Activated T-cell treated with anti-CD3 and anti-CD28 coated beads, Interleukin-2, amount 50 U/mL, for 48 hours (primary cell): ENCODE results near the gene ARSG.
A peak's percentile ranks its signal among the peaks of the same experiment; 100 is the strongest.

Experiments used
- DNase-seq, 2 experiments: peaks; one replicate each; pipeline ENCODE4 v3.0.0-alpha.2; 2020

ARSG gene

DNA sequence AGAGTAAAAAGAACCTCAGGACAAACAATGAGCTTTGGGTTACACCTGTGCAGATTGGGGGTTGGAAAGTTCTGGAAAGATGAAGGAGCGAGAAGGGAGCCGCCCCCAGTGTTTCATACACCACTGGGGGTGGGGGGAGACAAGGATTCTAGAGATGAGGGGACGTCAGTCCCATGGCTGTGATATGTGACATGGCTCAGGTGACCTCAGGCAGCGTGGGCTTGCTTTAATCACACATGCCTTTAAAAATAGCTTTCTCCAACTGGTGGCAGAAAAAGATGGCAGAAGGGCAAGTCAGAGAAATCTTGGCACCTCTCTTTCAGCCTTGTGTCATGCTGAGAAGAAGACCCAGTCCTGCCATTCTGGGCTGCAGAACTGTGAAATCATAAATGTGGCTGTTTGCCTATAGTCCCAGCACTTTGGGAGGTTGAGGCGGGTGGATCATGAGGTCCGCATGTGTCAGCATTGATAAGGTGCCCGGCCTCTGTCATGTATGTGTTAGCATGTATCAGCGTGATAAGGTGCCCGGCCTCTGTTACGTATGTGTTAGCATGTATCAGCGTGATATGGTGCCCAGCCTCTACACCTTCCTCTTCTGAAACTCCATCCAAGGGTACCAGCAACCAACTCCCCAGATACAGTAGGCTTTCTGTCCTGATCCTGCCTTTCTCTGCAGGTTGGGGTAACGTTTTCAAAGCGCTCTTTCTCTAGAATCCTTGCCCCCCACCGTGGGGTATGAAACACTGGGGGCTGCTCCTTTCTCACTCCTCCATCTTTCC, 141.0 kb downstream of the ARSG start:
- no peak for DNase-seq

GRCh38 chr17:68433211-68433610, 141.9 kb downstream of the ARSG start:
- DNase-seq, result no peak

GRCh38 chr17:68433911-68434508, 142.7 kb downstream of the ARSG start:
- no peak for DNase-seq

DNA sequence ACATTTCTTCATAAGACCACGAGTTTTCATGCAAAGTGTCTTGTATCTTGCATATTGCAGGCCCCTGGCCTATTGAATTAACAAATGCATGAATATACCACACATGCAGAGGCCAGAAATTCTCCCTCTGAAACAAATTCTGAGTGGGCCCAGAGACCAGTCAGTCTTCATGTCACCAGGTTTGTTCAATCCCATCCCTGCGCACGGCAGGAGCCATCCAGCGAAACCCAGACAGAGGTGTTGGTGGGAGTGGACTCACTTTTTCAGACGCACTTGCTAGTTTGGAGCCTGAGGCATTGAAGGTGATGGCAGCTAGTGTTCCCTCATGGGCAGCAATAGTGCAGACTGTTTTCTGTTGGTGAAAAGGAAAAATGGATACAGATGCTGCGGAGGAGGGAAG, 144.1 kb downstream of the ARSG start:
- DNase-seq, result no peak

- peak; percentile 87 to 89 for DNase-seq
These were observed 144.9 kb downstream of the ARSG start for GRCh38 chr17:68435876-68436842.

DNA sequence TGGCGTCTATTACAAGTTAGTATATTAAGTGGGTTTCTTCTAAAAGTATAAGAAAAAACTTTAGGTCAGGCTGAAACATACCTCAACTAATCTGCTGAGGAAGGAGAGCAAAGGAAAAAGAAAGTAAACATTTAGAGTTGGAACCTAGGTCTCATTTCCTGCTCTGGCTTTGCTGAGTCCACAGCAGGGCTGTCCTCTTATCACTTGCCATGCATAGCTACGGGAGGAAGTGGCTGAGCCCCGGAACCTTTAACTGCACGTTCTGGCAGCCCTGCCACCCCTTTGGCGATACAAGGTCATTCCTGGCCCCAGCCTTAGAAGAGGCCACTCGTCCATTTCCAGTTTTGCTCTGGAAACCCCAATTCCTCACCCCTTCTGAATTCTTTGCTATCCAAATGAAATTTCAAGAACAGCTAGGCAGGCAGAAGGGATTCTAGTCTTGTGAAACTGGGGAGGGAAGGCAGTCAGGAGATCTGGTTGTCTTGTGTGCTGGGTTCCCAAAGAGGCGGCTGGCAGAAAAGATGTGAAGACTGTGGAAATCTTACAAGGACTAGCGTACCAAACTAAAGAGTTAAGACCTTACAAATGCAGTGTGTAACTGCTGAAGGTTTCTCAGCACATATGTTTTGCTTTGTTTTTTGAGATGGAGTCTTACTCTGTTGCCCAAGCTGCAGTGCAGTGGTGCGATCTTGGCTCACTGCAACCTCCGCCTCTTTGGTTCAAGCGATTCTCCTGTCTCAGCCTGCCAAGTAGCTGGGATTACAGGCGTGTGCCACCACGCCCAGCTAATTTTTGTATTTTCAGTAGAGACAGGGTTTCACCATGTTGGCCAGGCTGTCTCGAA, 146.9 kb downstream of the ARSG start:
- peak; percentile 45 to 58 for DNase-seq

DNA sequence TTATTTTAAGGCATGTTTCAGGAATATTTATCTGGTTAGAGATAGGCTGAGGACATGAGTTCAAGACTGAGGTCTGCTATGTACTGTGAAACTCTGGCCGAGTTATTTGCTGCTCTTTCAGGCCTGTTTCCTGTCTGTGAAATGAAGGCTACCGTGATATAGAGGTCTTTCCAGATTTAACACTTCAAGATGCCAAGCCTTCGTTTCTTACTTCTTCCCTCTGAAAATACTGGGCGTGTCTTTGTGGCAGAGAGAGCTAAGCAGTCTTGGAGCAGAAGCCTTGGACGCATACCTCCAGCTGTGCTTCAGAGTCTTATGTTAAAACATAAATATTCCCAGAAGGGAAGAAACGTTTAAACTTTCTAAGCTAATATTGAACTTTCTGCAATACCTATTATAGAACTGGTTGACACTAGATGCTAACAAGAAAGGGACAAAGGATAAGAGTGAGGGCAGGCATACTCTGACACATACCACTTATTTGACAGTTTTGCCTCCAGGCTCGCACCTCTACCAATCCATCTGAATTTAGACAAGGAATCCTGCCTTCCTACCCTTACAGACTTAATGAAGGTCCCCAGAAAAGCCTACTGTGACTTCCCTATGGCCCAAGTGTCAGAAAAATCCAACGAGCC, 148.5 kb downstream of the ARSG start:
- DNase-seq, result no peak

DNA sequence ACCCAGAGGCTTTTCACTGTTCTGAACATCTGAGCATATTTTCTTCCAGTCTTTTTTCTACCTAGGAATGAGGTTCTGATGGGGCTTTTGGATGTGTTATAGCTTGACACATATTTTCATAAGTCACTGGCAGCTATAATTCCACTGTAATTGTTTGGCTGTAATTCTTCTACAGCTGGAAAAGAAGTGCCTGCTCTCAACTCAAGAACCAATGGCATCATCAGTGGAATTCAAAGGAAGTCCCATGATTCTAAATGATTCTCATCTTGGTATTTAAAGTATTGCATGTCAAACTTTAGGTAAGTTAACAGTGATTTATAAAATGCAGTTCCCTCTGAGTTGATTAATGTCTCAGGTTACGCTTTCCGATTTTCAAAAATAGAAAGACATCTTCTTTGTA, 149.2 kb downstream of the ARSG start:
- DNase-seq, result no peak

DNA sequence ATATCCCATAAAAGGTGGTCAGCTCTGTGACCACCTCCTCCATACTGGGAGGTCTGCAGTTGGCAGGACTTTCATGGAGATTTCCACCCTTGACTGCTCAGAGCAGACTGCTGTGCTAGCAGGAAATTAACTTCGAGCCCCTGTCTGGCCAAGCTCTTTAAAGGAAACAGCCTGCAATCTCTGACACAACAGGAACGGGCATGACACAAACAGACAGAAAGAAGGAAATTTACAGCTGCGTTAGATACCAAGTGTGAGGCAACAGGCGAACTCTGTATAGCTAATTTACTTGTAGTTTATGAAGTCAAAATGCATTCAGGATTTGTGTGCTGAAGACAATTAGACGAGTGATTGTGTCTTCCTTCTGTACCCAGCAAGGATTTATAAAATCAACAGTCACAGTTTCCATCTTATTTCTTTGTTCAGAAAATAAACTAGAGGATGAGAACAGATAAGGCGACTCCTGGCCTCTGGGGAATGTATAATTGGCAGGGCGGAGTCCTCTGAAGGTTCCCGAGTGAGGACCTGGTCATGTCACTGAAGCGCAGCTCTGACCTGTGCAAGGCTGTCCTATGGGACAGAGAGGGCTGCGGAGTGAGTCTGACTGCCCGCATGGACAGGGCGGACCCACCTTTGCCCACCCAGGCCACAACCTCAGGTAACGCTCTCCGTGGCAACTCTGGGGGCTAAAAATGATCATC, 149.9 kb downstream of the ARSG start:
- DNase-seq, result no peak

DNA sequence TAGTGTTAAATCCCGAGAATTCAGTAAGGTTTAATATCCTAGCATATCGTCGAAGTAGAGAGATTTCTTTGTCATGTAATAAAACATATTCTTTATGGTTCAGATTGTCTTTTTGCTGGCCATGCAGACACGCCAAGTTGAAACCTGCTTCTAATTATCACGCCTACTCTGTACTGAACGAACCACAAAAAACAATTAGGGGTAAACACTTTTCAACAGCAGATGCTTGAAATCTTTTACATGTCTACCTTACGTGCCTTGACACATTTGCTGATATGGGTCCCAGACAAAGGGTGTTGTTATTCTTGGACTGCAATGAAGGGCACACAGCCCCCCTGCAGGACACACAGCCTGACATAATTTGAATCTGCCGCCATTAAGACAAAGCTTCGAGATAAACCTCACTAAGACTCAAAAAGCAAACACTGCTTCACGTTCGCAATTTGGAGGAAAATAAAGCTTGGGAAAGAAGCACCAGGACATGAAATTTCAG, 152.7 kb downstream of the ARSG start:
- no peak for DNase-seq

- no peak for DNase-seq
These were observed 154.4 kb downstream of the ARSG start for GRCh38 chr17:68445671-68446070.

- DNase-seq, result no peak
These were observed 155.3 kb downstream of the ARSG start for GRCh38 chr17:68446626-68447041.

GRCh38 chr17:68449021-68449739, 157.9 kb downstream of the ARSG start:
- no peak for DNase-seq

DNA sequence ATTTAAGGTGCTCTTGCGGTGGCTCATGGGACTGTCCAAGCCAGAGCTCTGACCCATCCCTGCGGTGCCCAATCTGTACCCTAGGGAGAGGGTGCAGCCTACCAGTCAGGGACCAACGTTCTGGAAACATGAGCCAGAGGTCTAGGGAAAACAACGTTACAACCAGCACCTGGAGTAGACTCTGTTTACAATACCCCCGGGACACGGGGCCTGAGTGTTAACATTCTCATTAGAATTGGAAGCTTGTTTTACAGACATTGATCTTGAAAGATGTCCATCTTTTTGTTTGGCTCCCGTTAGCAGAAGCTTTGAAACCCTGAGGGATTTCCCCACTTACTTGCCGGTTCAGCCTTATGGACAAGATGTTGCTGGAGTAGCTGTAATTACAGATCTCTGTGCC, 159.1 kb downstream of the ARSG start:
- no peak for DNase-seq

GRCh38 chr17:68450801-68451200, 159.5 kb downstream of the ARSG start:
- no peak for DNase-seq

GRCh38 chr17:68451670-68452354, 160.5 kb downstream of the ARSG start:
- no peak for DNase-seq

DNA sequence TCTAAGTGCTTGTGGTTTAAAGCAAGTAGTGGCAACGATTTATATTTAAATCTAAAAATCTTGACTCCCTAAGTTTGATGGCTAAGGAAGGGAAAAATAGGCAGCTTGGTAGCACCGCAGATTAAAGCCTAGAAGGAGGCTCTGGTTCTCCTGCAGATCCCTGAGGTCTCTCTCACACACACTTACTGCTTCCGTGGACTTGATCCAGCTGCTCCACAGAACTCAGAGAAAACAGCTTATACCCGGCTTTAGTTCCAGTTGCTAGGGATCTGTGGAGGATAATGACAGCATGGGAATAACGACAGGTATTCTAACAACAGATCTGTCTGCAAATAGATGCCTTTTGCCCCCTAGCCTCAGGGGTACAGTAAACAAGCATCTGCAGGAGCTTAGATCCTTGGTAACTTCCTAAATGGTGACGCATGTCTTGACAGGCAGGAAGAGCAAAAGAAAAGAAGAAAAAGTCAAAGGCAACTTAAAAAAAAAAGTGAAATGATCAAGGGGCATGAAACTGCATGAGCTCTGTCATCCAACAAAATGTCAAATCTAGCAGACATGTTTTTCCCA, 161.5 kb downstream of the ARSG start:
- DNase-seq, result no peak

DNA sequence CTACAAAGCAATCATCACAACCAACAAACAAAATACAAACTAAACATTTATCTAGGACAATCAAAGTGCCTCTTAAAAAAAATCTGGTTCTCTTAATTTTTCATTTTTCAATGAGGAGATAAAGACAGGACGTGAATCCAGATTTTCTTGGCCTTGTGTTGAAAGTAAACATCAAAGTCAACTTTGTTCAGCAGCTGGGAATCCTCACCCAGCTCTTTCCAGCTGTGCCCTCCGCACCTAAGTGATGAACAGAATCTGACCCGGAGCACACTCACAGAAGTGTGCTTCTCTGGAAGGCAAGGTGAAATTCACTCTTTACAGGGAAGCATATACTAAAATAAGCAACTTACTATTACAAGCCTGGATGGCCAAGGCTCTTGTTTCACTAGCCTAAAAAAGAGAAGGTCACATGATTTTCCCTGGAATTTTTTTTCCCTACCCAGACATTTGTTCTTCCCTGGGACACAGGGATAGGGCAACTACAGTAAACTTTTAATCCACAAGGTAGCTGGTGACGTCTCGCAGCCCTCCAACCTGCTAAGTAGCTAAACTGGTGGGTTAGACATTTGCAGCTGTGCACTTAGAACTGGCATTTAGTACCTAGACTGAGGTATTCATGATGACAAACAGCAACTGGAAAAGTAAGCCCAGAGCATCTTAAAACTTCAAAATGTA, 162.8 kb downstream of the ARSG start:
- DNase-seq, result no peak

- no peak for DNase-seq
These were observed 164.6 kb downstream of the ARSG start for GRCh38 chr17:68455901-68456338.
